ENCODE data around the gene TRIM46.

TRIM46 gene

GRCh38 chr1:155168456-155169210, 5.0 kb upstream of the TRIM46 start:
- no peak for DNase-seq (ENCODE audit: low spot score)
- TF ChIP-seq, protein P1, sequence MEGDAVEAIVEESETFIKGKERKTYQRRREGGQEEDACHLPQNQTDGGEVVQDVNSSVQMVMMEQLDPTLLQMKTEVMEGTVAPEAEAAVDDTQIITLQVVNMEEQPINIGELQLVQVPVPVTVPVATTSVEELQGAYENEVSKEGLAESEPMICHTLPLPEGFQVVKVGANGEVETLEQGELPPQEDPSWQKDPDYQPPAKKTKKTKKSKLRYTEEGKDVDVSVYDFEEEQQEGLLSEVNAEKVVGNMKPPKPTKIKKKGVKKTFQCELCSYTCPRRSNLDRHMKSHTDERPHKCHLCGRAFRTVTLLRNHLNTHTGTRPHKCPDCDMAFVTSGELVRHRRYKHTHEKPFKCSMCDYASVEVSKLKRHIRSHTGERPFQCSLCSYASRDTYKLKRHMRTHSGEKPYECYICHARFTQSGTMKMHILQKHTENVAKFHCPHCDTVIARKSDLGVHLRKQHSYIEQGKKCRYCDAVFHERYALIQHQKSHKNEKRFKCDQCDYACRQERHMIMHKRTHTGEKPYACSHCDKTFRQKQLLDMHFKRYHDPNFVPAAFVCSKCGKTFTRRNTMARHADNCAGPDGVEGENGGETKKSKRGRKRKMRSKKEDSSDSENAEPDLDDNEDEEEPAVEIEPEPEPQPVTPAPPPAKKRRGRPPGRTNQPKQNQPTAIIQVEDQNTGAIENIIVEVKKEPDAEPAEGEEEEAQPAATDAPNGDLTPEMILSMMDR (IDR thresholded peaks at IDR 0.05; ENCODE audit: borderline replicate concordance, control extremely low read depth, extremely low read depth, insufficient read depth, missing control alignments), result no peak
- in situ Hi-C loops (cut with MboI; ENCODE audit: low sequenced_read_pairs, unreplicated experiment), result loop anchor here (5.0 kb wide), 1 partner anchor 76 kb away; no protein-coding TSS in a partner anchor

DNA sequence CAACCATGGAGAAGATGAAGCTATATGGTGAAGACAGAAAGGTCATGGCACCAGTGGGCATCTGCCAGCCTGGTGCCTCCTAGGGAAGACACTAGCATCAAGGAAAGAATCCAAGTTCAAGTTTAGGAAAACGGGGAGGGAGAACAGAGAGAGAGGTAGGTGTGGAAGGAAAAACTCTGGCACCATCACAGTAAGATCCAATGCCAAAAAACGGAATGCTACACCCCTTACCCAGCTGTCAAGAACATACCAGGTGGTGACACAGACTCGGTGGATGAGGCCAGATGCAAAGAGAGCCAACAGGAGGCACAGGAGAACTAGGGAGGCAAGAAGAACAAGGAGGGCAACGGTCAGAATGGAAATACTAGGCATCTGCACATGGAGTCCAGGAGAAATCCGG, 4.1 kb upstream of the TRIM46 start:
- no peak for DNase-seq (ENCODE audit: low spot score)
- TF ChIP-seq, protein P1 (IDR thresholded peaks at IDR 0.05; ENCODE audit: borderline replicate concordance, control extremely low read depth, extremely low read depth, insufficient read depth, missing control alignments), result no peak
- in situ Hi-C loops (cut with MboI; ENCODE audit: low sequenced_read_pairs, unreplicated experiment), result loop anchor here (5.0 kb wide), 1 partner anchor 77 kb away; no protein-coding TSS in a partner anchor

GRCh38 chr1:155170101-155170785, 3.4 kb upstream of the TRIM46 start:
- no peak for DNase-seq (ENCODE audit: low spot score)
- TF ChIP-seq, protein P1 (IDR thresholded peaks at IDR 0.05; ENCODE audit: borderline replicate concordance, control extremely low read depth, extremely low read depth, insufficient read depth, missing control alignments), result no peak
- in situ Hi-C loops (cut with MboI; ENCODE audit: low sequenced_read_pairs, unreplicated experiment), result no loop called here

DNA sequence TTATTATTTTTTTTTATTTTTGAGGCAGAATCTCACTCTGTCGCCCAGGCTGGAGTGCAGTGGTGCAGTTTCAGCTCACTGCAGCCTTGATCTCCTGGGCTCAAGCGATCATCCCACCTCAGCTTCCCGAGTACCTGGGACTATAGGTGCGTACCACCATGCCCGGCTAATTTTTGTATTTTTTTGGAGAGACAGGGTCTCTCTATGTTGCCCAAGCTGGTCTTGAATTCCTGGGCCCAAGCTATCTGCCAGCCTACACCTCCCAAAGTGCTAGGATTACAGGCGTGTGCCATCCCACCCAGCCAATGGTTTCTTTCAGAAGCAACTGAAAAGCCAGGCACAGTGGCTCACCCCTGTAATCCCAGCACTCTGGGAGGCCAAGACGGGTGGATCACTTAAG, 2.8 kb upstream of the TRIM46 start:
- no peak for DNase-seq (ENCODE audit: low spot score)
- in situ Hi-C loops (cut with MboI; ENCODE audit: low sequenced_read_pairs, unreplicated experiment), result no loop called here
- TF ChIP-seq, protein P1 (IDR thresholded peaks at IDR 0.05; ENCODE audit: borderline replicate concordance, control extremely low read depth, extremely low read depth, insufficient read depth, missing control alignments), result no peak

DNA sequence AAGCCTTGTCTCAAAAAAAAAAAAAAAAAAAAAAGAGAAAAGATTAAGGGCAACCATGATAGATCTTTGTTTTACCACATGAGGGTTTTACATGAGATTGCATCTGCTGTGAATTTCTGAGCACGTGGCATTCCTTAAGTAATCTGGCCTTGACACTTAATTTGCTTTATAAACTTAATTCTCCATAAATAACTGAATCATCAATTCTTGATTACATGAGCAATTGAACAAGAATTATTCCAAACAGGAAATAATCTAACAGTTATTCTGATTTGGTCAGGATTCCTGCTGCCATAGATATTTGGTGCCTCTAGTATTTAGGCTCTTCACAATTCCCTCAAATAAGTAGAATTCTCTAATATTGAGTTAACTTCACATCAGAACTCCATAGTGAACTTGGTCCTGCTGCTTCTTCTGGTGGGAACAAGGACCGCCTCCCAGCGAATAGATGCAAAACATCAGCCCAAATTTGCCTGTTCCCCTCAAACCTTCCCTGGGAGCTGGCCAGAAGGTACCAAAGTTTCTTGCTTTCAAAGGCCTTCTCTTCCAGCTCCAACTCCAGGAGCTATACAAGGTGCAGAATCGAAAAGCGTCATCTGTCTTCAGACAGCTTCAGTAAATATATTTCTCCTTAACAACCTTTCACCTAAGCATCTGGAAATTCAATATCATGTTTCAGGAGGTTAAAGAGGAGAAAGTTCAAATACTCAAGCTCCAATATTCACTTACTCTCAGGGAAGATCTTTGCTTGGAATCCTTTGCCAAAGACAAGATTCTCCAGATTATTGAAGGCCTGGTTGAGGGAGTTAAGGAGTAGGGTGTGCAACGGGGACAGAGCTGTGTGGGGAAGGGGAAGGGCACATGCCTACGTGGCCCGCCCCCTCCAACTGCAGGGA, 1.6 kb upstream of the TRIM46 start:
- TF ChIP-seq, protein P1 (IDR thresholded peaks at IDR 0.05; ENCODE audit: borderline replicate concordance, control extremely low read depth, extremely low read depth, insufficient read depth, missing control alignments), result no peak
- in situ Hi-C loops (cut with MboI; ENCODE audit: low sequenced_read_pairs, unreplicated experiment), result no loop called here
- DNase-seq (ENCODE audit: low spot score), result no peak

Measured in GM13976 (cell line).